Gastroesophageal sphincter (tissue), 3 donors: Measurements from ENCODE around the gene INPP5E.

Experiments
- CTCF ChIP-seq, 4 experiments: fragments of 200-600 bp in 2 of 4; fragments of 450-650 bp in 2 of 4; sonication (generic) in 1 of 4; IDR thresholded peaks; one replicate each; pipeline ENCODE4 v1.5.1; 2017 to 2019; ENCODE audit warnings: antibody characterized with exemption in 4 of 4, mild to moderate bottlenecking in 2 of 4, moderate library complexity in 2 of 4
- EP300 ChIP-seq: sonication (generic); formaldehyde crosslinking; IDR thresholded peaks from one replicate; pipeline ENCODE4 v1.6.1; 2017; ENCODE audit warnings: antibody characterized with exemption, mild to moderate bottlenecking
- POLR2A ChIP-seq, 2 donors: fragments of 450-650 bp; IDR thresholded peaks; one replicate each; pipeline ENCODE4 v1.6.1; 2017; ENCODE audit warnings: antibody characterized with exemption in 2 of 2, mild to moderate bottlenecking in 2 of 2, moderate library complexity in 1 of 2

- TF ChIP-seq CTCF (IDR thresholded peaks at IDR 0.05), result no peak
- TF ChIP-seq EP300, result no peak
- no peak for TF ChIP-seq POLR2A (IDR thresholded peaks at IDR 0.05)
Observed at GRCh38 chr9:136442265-136442664, 2.6 kb upstream of the INPP5E start.
